IMR-90 (cell line): Measurements from ENCODE around the gene GPR161. TPM values are rescaled to one million over a fixed set of nuclear protein-coding genes. Genes with fewer than 3 reads are reported as not detected.

Experiments used
- ATAC-seq: fragments of 200-7000 bp; cut with Tn5 transposase; 2 replicates; pipeline ENCODE4 v1.9.1; 2020; ENCODE audit warnings: low read depth, mild to moderate bottlenecking, moderate library complexity
- BruUV-seq: library from RNA; stranded (reverse); fragments of 400-500 nt; replicated peaks from 2 replicates; lab custom pipeline; 2021; lab: Mats Ljungman, UMichigan
- CTCF ChIA-PET: fragments of 300-600 bp; formaldehyde crosslinking; extraction: SDS; loops from one replicate; lab custom pipeline; 2021; ENCODE audit warnings: antibody characterized with exemption; lab: Yijun Ruan, JAX
- POLR2A ChIA-PET: fragments of 300-600 bp; sonication (Branson Sonifier 250); formaldehyde crosslinking; loops from one replicate; lab custom pipeline; 2022; ENCODE audit warnings: antibody characterized with exemption; ENCODE audit not compliant: unreplicated experiment; lab: Charles Lee
- DNase-seq: peaks from one replicate; pipeline ENCODE4 v3.0.0; 2013
- H2AFZ ChIP-seq: replicated peaks from 2 replicates; pipeline ENCODE3; 2013; ENCODE audit warnings: low read length, mild to moderate bottlenecking; ENCODE audit not compliant: poor library complexity
- H2AK5ac ChIP-seq: 2 replicates; pipeline ENCODE4 v1.6.1; 2013; ENCODE audit warnings: low read depth, low read length, inconsistent platforms
- H2AK9ac ChIP-seq: replicated peaks from 2 replicates; pipeline ENCODE3; 2013; ENCODE audit warnings: mild to moderate bottlenecking, low read depth, low read length, moderate library complexity; ENCODE audit not compliant: poor library complexity
- H2BK120ac ChIP-seq: 2 replicates; pipeline ENCODE4 v1.6.1; 2013; ENCODE audit warnings: low read depth, low read length, inconsistent platforms
- H2BK15ac ChIP-seq: 3 replicates; pipeline ENCODE4 v1.6.1; 2013; ENCODE audit warnings: low read depth, low read length, inconsistent platforms
- H2BK20ac ChIP-seq: 2 replicates; pipeline ENCODE4 v1.6.1; 2013; ENCODE audit warnings: low read depth, mild to moderate bottlenecking, inconsistent platforms, low read length, moderate library complexity
- H2BK5ac ChIP-seq: 2 replicates; pipeline ENCODE4 v1.6.1; 2013; ENCODE audit warnings: mild to moderate bottlenecking, low read depth, low read length, inconsistent platforms; ENCODE audit not compliant: poor library complexity, severe bottlenecking
- H3K14ac ChIP-seq: replicated peaks from 2 replicates; pipeline ENCODE4 v1.6.1; 2013; ENCODE audit warnings: low read depth, low read length, inconsistent platforms
- H3K18ac ChIP-seq: 2 replicates; pipeline ENCODE4 v1.6.1; 2013; ENCODE audit warnings: low read depth, low read length, control low read depth
- H3K23ac ChIP-seq: 2 replicates; pipeline ENCODE4 v1.6.1; 2013; ENCODE audit warnings: low read depth, low read length, inconsistent platforms
- H3K27ac ChIP-seq: 2 replicates; pipeline ENCODE4 v1.5.1; 2013; ENCODE audit warnings: mild to moderate bottlenecking, control low read depth, low read length; ENCODE audit not compliant: insufficient read depth
- H3K27me3 ChIP-seq: 2 replicates; pipeline ENCODE4 v1.6.1; 2013; ENCODE audit warnings: low read length; ENCODE audit not compliant: control insufficient read depth, insufficient read depth
- H3K36me3 ChIP-seq: 2 replicates; pipeline ENCODE4 v1.6.1; 2013; ENCODE audit warnings: low read length, mixed read lengths; ENCODE audit not compliant: control insufficient read depth, insufficient read depth
- H3K4ac ChIP-seq: 2 replicates; pipeline ENCODE4 v1.6.1; 2013; ENCODE audit warnings: low read depth, low read length, inconsistent platforms
- H3K4me1 ChIP-seq: 2 replicates; pipeline ENCODE4 v1.6.1; 2013; ENCODE audit warnings: low read length, mixed read lengths; ENCODE audit not compliant: control insufficient read depth, insufficient read depth
- H3K4me2 ChIP-seq: 2 replicates; pipeline ENCODE4 v1.6.1; 2013; ENCODE audit warnings: low read depth, mild to moderate bottlenecking, control low read depth, low read length, moderate library complexity
- H3K4me3 ChIP-seq: 2 replicates; pipeline ENCODE4 v1.5.1; 2013; ENCODE audit warnings: low read depth, mild to moderate bottlenecking, control low read depth, low read length, moderate library complexity; ENCODE audit not compliant: insufficient read depth
- H3K56ac ChIP-seq: 2 replicates; pipeline ENCODE4 v1.6.1; 2013; ENCODE audit warnings: low read length, inconsistent platforms; ENCODE audit not compliant: insufficient read depth; ENCODE audit errors: extremely low read depth
- H3K79me1 ChIP-seq, 2 experiments: 2 replicates each; pipeline ENCODE4 v1.6.1; 2013; ENCODE audit warnings: low read length in 2 of 2, inconsistent platforms in 1 of 2, low read depth in 1 of 2
- H3K9ac ChIP-seq: 2 replicates; pipeline ENCODE4 v1.6.1; 2013; ENCODE audit warnings: low read depth, low read length, control low read depth
- H3K9me1 ChIP-seq: 2 replicates; pipeline ENCODE4 v1.6.1; 2013; ENCODE audit warnings: low read length, inconsistent platforms; ENCODE audit not compliant: insufficient read depth
- H3K9me3 ChIP-seq: 2 replicates; pipeline ENCODE4 v1.6.1; 2013; ENCODE audit warnings: low read length; ENCODE audit not compliant: control insufficient read depth, insufficient read depth
- H4K20me1 ChIP-seq: 2 replicates; pipeline ENCODE4 v1.6.1; 2013; ENCODE audit warnings: low read length, inconsistent platforms; ENCODE audit not compliant: insufficient read depth
- H4K5ac ChIP-seq: 2 replicates; pipeline ENCODE4 v1.6.1; 2013; ENCODE audit warnings: mild to moderate bottlenecking, low read depth, low read length, control low read depth
- H4K8ac ChIP-seq, 2 experiments: 2 replicates each; pipeline ENCODE4 v1.6.1; 2013; ENCODE audit warnings: low read depth in 2 of 2, low read length in 2 of 2, control low read depth in 1 of 2, inconsistent platforms in 1 of 2
- H4K91ac ChIP-seq: 2 replicates; pipeline ENCODE4 v1.6.1; 2013; ENCODE audit warnings: low read depth, low read length, inconsistent platforms; ENCODE audit not compliant: insufficient read depth
- CEBPB ChIP-seq: IDR thresholded peaks from 2 replicates; pipeline ENCODE4 v1.6.1; 2012; ENCODE audit warnings: low read depth, low read length, improper control_type of control experiment
- NFE2L2 ChIP-seq: fragments of 150-350 bp; IDR thresholded peaks from 2 replicates; pipeline ENCODE4 v1.6.1; 2016; ENCODE audit warnings: low read depth, mild to moderate bottlenecking, low read length
- WGBS, 2 experiments: methylation state at CpG; one replicate each; pipeline versions ENCODE4 v1.1.5 to v1.1.7; 2013; ENCODE audit warnings: missing lambda C conversion rate in 2 of 2; ENCODE audit not compliant: insufficient read length in 1 of 2; ENCODE audit errors: extremely low coverage in 2 of 2; 5-methylcytosine and 5-hydroxymethylcytosine counted together
- dilution Hi-C: fragments of 300-500 bp; cut with HindIII; formaldehyde crosslinking; loops from one replicate; pipeline ENCODE4 v1.14.3; 2018; ENCODE audit warnings: low sequenced_read_pairs; ENCODE audit not compliant: unreplicated experiment
- in situ Hi-C: fragments of 300-500 bp; cut with MboI; formaldehyde crosslinking; loops from 3 replicates; pipeline ENCODE4 v1.14.3; 2019; ENCODE audit warnings: low sequenced_read_pairs, inconsistent platforms, mixed read lengths
- intact Hi-C: fragments of 100-400 bp; cut with micrococcal nuclease; formaldehyde crosslinking; loops from 2 replicates; pipeline ENCODE4 v1.10.0; 2022
- polyA plus RNA-seq, 3 experiments: library from polyadenylated mRNA; depleted of rRNA; stranded (reverse); fragments of >200 nt; gene quantifications; 2 replicates each; pipeline ENCODE4 v1.2.3, GENCODE V29; 2012; ENCODE audit warnings: low replicate concordance in 1 of 3
- total RNA-seq: library from RNA; depleted of rRNA; stranded (reverse); fragments of >200 nt; gene quantifications from 2 replicates; pipeline ENCODE4 v1.2.3, GENCODE V29; 2012

Gene GPR161
- total and polyA plus RNA-seq, 2 of the 4 experiments (the other 2 are of a cell fraction), result 12.5 to 13.3 TPM

DNA sequence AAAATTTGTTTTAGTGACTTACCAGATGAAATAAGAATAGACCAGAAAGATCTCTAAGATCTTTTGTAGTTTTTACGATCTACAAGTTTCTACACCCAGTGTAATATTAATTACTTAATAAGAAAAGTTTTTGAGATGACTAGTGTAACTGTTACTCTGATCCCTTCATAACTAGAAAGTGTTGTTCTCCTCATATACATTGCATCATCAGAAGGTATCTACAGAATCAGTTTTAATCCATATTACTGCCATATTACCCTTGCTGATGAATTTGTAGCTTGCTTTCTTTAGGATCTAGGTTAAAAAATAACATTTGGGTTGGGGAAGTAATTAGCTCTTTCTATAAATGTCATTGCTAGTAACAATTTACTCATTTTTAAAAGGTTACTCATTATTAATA is 72.5 kb downstream of the GPR161 start:
- H2AK5ac ChIP-seq, result no peak overlapping the region
- H2BK120ac ChIP-seq, result no peak overlapping the region
- no peak overlapping the region for H3K56ac ChIP-seq
- no peak overlapping the region for H2BK15ac ChIP-seq
- no peak for DNase-seq
- BruUV-seq, result no TSS peak
- ATAC-seq, result no peak
- H3K27me3 ChIP-seq, result no peaks in the 10 kb centered on the region
- no peaks in the 10 kb centered on the region for H3K4me1 ChIP-seq
- H4K20me1 ChIP-seq, result no peaks in the 10 kb centered on the region
- intact Hi-C loops, result loop anchor here (5.0 kb wide), 1 partner anchor 42 kb away; no protein-coding TSS in a partner anchor
- H3K9me3 ChIP-seq, result no peaks in the 10 kb centered on the region
- H2BK5ac ChIP-seq, result no peak overlapping the region
- no CpG with 5 or more reads among the region's 1 CpG for WGBS, 2 experiments
- no peak overlapping the region for H2BK20ac ChIP-seq
- H3K14ac ChIP-seq, result no peak overlapping the region
- H3K18ac ChIP-seq, result no peak overlapping the region
- no peaks in the 10 kb centered on the region for H3K9me1 ChIP-seq
- TF ChIP-seq CEBPB (peak; percentile 48; the same call in 1 of the 2 replicates), NFE2L2 (no peak)
- no peak overlapping the region for H2AK9ac ChIP-seq
- peaks cover 13% of the 10 kb centered on the region; the same call in 1 of the 2 replicates for H3K36me3 ChIP-seq
- no peak overlapping the region for H4K8ac ChIP-seq
- no peak overlapping the region for H4K91ac ChIP-seq
- H3K4ac ChIP-seq, result no peak overlapping the region
- no peak overlapping the region for H2AFZ ChIP-seq
- CTCF ChIA-PET, result interaction anchor here (3.3 kb wide), 1 partner anchor 18 kb away, joined by 12 read pairs; no protein-coding TSS in a partner anchor
- POLR2A ChIA-PET, result interaction anchor here (0.6 kb wide), 1 partner anchor 350 kb away, joined by 4 read pairs; no protein-coding TSS in a partner anchor
- no peak overlapping the region for H4K5ac ChIP-seq
- peaks cover 5 to 16% of the 10 kb centered on the region in 2 experiments; a peak in 2 of 4 replicates for H3K79me1 ChIP-seq
- no peak overlapping the region for H3K4me2 ChIP-seq
- in situ Hi-C loops, result no loop called here
- no peak overlapping the region for H3K27ac ChIP-seq
- no peak overlapping the region for H3K23ac ChIP-seq
- H3K4me3 ChIP-seq, result no peak overlapping the region
- no peak overlapping the region for H3K9ac ChIP-seq
- dilution Hi-C loops, result no loop called here
